Spleen (tissue), 11 donors: ENCODE measurements around the gene ICAM2. TPM values are rescaled to one million over a fixed set of nuclear protein-coding genes. Genes with fewer than 3 reads are reported as not detected.

Source experiments
- DNase-seq: peaks from one replicate; pipeline ENCODE4 v3.0.0-alpha.2; 2020
- H3K27ac ChIP-seq, 8 donors: fragments of 200-600 bp; sonication (generic) in 7 of 8; 1 replicate in 4 of 8; 2 replicates in 4 of 8; pipeline versions ENCODE4 v1.5.0 to v1.8.0; 2016 to 2021; ENCODE audit warnings: inconsistent platforms in 4 of 8, mild to moderate bottlenecking in 4 of 8, moderate library complexity in 1 of 8
- H3K27me3 ChIP-seq, 7 donors: fragments of 200-600 bp; sonication (generic) in 6 of 7; replicated peaks in 1 of 7; 1 replicate in 4 of 7; 2 replicates in 3 of 7; pipeline versions ENCODE4 v1.5.0 to v1.8.0; 2016 to 2021; ENCODE audit warnings: inconsistent platforms in 3 of 7, mild to moderate bottlenecking in 1 of 7
- H3K36me3 ChIP-seq, 6 donors: fragments of 200-600 bp; sonication (generic) in 5 of 6; 1 replicate in 4 of 6; 2 replicates in 2 of 6; pipeline versions ENCODE4 v1.5.0 to v1.8.0; 2016 to 2021; ENCODE audit warnings: inconsistent platforms in 2 of 6
- H3K4me1 ChIP-seq, 6 donors: fragments of 200-600 bp; sonication (generic) in 5 of 6; 1 replicate in 3 of 6; 2 replicates in 3 of 6; pipeline versions ENCODE4 v1.5.0 to v1.8.0; 2016 to 2021; ENCODE audit warnings: inconsistent platforms in 3 of 6
- H3K4me3 ChIP-seq, 8 donors: fragments of 200-600 bp; sonication (generic) in 7 of 8; 1 replicate in 4 of 8; 2 replicates in 4 of 8; pipeline versions ENCODE4 v1.5.0 to v1.8.0; 2016 to 2021; ENCODE audit warnings: inconsistent platforms in 4 of 8, mild to moderate bottlenecking in 4 of 8, moderate library complexity in 2 of 8
- H3K9me3 ChIP-seq, 8 donors: fragments of 200-600 bp; sonication (generic) in 7 of 8; 1 replicate in 4 of 8; 2 replicates in 4 of 8; pipeline versions ENCODE4 v1.5.0 to v1.8.0; 2016 to 2021; ENCODE audit warnings: inconsistent platforms in 4 of 8
- CTCF ChIP-seq, 11 experiments: fragments of 200-600 bp in 7 of 11; fragments of 450-650 bp in 4 of 11; sonication (generic) in 4 of 11; IDR thresholded peaks in 8 of 11; conservative IDR thresholded peaks in 3 of 11; 1 replicate in 7 of 11; 2 replicates in 4 of 11; pipeline versions ENCODE4 v1.4.0 to v1.8.0; 2016 to 2021; ENCODE audit warnings: antibody characterized with exemption in 11 of 11, inconsistent platforms in 4 of 11, mild to moderate bottlenecking in 1 of 11
- POLR2A ChIP-seq, 3 donors: fragments of 450-650 bp; IDR thresholded peaks; one replicate each; pipeline ENCODE4 v1.5.1; 2017; ENCODE audit warnings: antibody characterized with exemption in 3 of 3, mild to moderate bottlenecking in 1 of 3
- POLR2AphosphoS5 ChIP-seq, 3 donors: sonication (generic); formaldehyde crosslinking; IDR thresholded peaks; one replicate each; pipeline ENCODE4 v1.5.1; 2017; ENCODE audit warnings: antibody characterized with exemption in 3 of 3
- WGBS, 5 donors: extraction: QIAGEN DNeasy Blood & Tissue Kit in 3 of 5; methylation state at CpG; one replicate each; pipeline versions ENCODE4 v1.1.5 to v1.1.7; 2013 to 2018; 5-methylcytosine and 5-hydroxymethylcytosine counted together
- intact Hi-C: fragments of 100-400 bp; cut with DNase I; formaldehyde crosslinking; loops from one replicate; pipeline ENCODE4 v1.15.0; 2023; ENCODE audit warnings: low total_unique reads
- polyA plus RNA-seq, 3 donors: library from polyadenylated mRNA; stranded (reverse); fragments of 200-250 nt; gene quantifications; one replicate each; pipeline ENCODE4 v1.2.1, GENCODE V29; 2013
- total RNA-seq, 7 donors: library from RNA; depleted of rRNA in 3 of 7; stranded (reverse); fragments of >200 nt in 3 of 7; fragmentation: NEBNext Ultra II Directional in 4 of 7; extraction: Animal tissue kit (Norgen Biotek cat#: 25700) in 4 of 7; gene quantifications; one replicate each; pipeline versions ENCODE4 v1.1.0 to v1.2.1, GENCODE V29; 2016 to 2021
- donor health status: healthy with polysubstance abuse.
- donor health status: DM: no; HTN: no; CAD: no; lungs with moderate emphysema.
- donor health status: DM: no; HTN: no; CAD: no.
- donor health status: Bipolar disorder and iron deficiency.
- donor health status: healthy.
- donor health status: DM: no; HTN: no; CAD: no.
- donor health status: DM: yes; HTN: yes; CAD: no.

Gene ICAM2
- total and polyA plus RNA-seq, 10 donors: 79.2 to 412 (median 173) TPM

GRCh38 chr17:63988741-63989621 lies 31.5 kb downstream of the ICAM2 start:
- H3K27ac ChIP-seq: peak overlapping the region in 1 of 8 donors; percentile 4
- peaks cover 22 to 91% (median 67%) of the 10 kb centered on the region in 6 donors for H3K4me1 ChIP-seq
- TF ChIP-seq POLR2AphosphoS5 (IDR thresholded peaks at IDR 0.05): no peak
- no peak for TF ChIP-seq CTCF (IDR thresholded peaks at IDR 0.05 in 8 of 11, conservative IDR thresholded peaks at IDR 0.05 in 3 of 11)
- TF ChIP-seq POLR2A (IDR thresholded peaks at IDR 0.05): no peak
- intact Hi-C loops: loop anchor here (10.0 kb wide), 1 partner anchor 64 kb away; no protein-coding TSS in a partner anchor
- 64 to 86% (median 78%) methylated on average over 24 to 35 of the region's 35 CpGs for WGBS, 5 donors
- H3K36me3 ChIP-seq: no peaks in the 10 kb centered on the region
- DNase-seq: peak; percentile 71
- no peaks in the 10 kb centered on the region for H3K27me3 ChIP-seq
- no peaks in the 10 kb centered on the region for H3K9me3 ChIP-seq
- no peak overlapping the region for H3K4me3 ChIP-seq

- intact Hi-C loops: loop anchor here (10.0 kb wide), 1 partner anchor 63 kb away; no protein-coding TSS in a partner anchor
- WGBS, 5 donors: 79 to 100% (median 90%) methylated on average over 2 to 5 of the region's 5 CpGs
- DNase-seq: peak; percentile 46
- Histone ChIP-seq H3K27me3 (no peaks in the 10 kb centered on the region), H3K36me3 (no peaks in the 10 kb centered on the region), H3K27ac (peak overlapping the region in 3 of 8 donors; percentile 47 to 75 (median 53)), H3K9me3 (no peaks in the 10 kb centered on the region), H3K4me3 (no peak overlapping the region), H3K4me1 (peaks cover 31 to 93% (median 69%) of the 10 kb centered on the region in 6 donors)
- TF ChIP-seq POLR2A (IDR thresholded peaks at IDR 0.05) (no peak), CTCF (IDR thresholded peaks at IDR 0.05 in 8 of 11, conservative IDR thresholded peaks at IDR 0.05 in 3 of 11) (no peak), POLR2AphosphoS5 (IDR thresholded peaks at IDR 0.05) (no peak)
Measured at GRCh38 chr17:63988127-63988478, 32.3 kb downstream of the ICAM2 start.

- intact Hi-C loops: loop anchor here (10.0 kb wide), 1 partner anchor 63 kb away; no protein-coding TSS in a partner anchor
- no peaks in the 10 kb centered on the region for H3K27me3 ChIP-seq
- H3K4me1 ChIP-seq: peaks cover 34 to 93% (median 73%) of the 10 kb centered on the region in 6 donors
- H3K4me3 ChIP-seq: no peak overlapping the region
- peaks cover 0 to 6% (median under 1%) of the 10 kb centered on the region in 8 donors for H3K9me3 ChIP-seq
- TF ChIP-seq POLR2AphosphoS5 (IDR thresholded peaks at IDR 0.05) (peak in 1 of 3 donors; percentile 49), POLR2A (IDR thresholded peaks at IDR 0.05) (no peak)
- peak overlapping the region in 6 of 8 donors; percentile 22 to 75 (median 52) for H3K27ac ChIP-seq
- H3K36me3 ChIP-seq: no peaks in the 10 kb centered on the region
- DNase-seq: peak; percentile 60
- 59 to 73% (median 72%) methylated on average over 13 to 18 of the region's 18 CpGs for WGBS, 5 donors
Measured at GRCh38 chr17:63987221-63988126, 33.0 kb downstream of the ICAM2 start.

- peak overlapping the region in 5 of 8 donors; percentile 22 to 75 (median 52) for H3K27ac ChIP-seq
- WGBS, 5 donors: 12 to 39% (median 28%) methylated on average over 3 of the region's 3 CpGs
- intact Hi-C loops: loop anchor here (10.0 kb wide), 1 partner anchor 62 kb away; no protein-coding TSS in a partner anchor
- peaks cover 34 to 88% (median 75%) of the 10 kb centered on the region in 6 donors for H3K4me1 ChIP-seq
- no peak for DNase-seq
- H3K4me3 ChIP-seq: no peak overlapping the region
- peaks cover 0 to 12% (median 5%) of the 10 kb centered on the region in 8 donors for H3K9me3 ChIP-seq
- H3K36me3 ChIP-seq: no peaks in the 10 kb centered on the region
- TF ChIP-seq CTCF (IDR thresholded peaks at IDR 0.05 in 8 of 11, conservative IDR thresholded peaks at IDR 0.05 in 3 of 11) (no peak), POLR2A (IDR thresholded peaks at IDR 0.05) (no peak), POLR2AphosphoS5 (IDR thresholded peaks at IDR 0.05) (no peak)
- no peaks in the 10 kb centered on the region for H3K27me3 ChIP-seq
Measured at GRCh38 chr17:63986821-63987220, 33.6 kb downstream of the ICAM2 start.
